22Rv1 (cell line): ENCODE results near the gene CES1.

Experiments used
- H3K27ac ChIP-seq: fragments of 450-650 bp; 2 replicates; pipeline ENCODE4 v1.5.1; 2017
- CTCF ChIP-seq: fragments of 450-650 bp; IDR thresholded peaks from 2 replicates; pipeline ENCODE4 v1.5.1; 2017; ENCODE audit warnings: mild to moderate bottlenecking
- ZFX ChIP-seq: fragments of 450-650 bp; IDR thresholded peaks from 2 replicates; pipeline ENCODE4 v1.6.1; 2017; ENCODE audit warnings: antibody characterized with exemption, borderline replicate concordance

The CES1 gene

GRCh38 chr16:55832773-55833691 lies at the start of gene CES1:
Gene CES1, minus strand, starts transcription at chr16:55833096. Its CDS starts 41 bp downstream, at chr16:55833055.
- TF ChIP-seq CTCF (no peak), ZFX (no peak)
- no peak within 1 kb of the TSS for H3K27ac ChIP-seq

GRCh38 chr16:55876854-55877253 lies 44.0 kb upstream of the CES1 start:
- H3K27ac ChIP-seq: no peak overlapping the region
- TF ChIP-seq ZFX: no peak
- TF ChIP-seq CTCF: no peak

GRCh38 chr16:55875273-55875672 lies 42.4 kb upstream of the CES1 start, which contains the start of gene CES5A:
Gene CES5A, minus strand, starts transcription at chr16:55875373. Its CDS starts 152 bp downstream, at chr16:55875221.
- H3K27ac ChIP-seq: no peak within 1 kb of the TSS
- TF ChIP-seq CTCF: no peak
- no peak for TF ChIP-seq ZFX

- TF ChIP-seq CTCF: no peak
- no peak for TF ChIP-seq ZFX
- H3K27ac ChIP-seq: no peak overlapping the region
Measured at GRCh38 chr16:55873122-55873521, 40.2 kb upstream of the CES1 start.

GRCh38 chr16:55872130-55872529 lies 39.2 kb upstream of the CES1 start:
- TF ChIP-seq ZFX: no peak
- no peak for TF ChIP-seq CTCF

GRCh38 chr16:55871411-55872038 lies 38.6 kb upstream of the CES1 start:
- TF ChIP-seq ZFX (no peak), CTCF (no peak)
- H3K27ac ChIP-seq: no peak overlapping the region

More at GRCh38 chr16:55872130-55872529, 39.2 kb upstream of the CES1 start:
- no peak overlapping the region for H3K27ac ChIP-seq

- no peak for TF ChIP-seq ZFX
- TF ChIP-seq CTCF: no peak
Measured at GRCh38 chr16:55868980-55869379, 36.1 kb upstream of the CES1 start.

More at GRCh38 chr16:55868980-55869379, 36.1 kb upstream of the CES1 start:
- no peak overlapping the region for H3K27ac ChIP-seq
